Endothelial cell of hepatic sinusoid (primary cell): ENCODE measurements around the gene OR2T27.
"Not testable (repeated sequence)": the region's sequence is repeated elsewhere in the genome, so short reads cannot be mapped to it uniquely, and the experiment has no call there.

Experiments
- in situ Hi-C: cut with HindIII; loops from 2 replicates; pipeline ENCODE4 v1.10.0; 2017; ENCODE audit warnings: low sequenced_read_pairs

OR2T27 gene

DNA sequence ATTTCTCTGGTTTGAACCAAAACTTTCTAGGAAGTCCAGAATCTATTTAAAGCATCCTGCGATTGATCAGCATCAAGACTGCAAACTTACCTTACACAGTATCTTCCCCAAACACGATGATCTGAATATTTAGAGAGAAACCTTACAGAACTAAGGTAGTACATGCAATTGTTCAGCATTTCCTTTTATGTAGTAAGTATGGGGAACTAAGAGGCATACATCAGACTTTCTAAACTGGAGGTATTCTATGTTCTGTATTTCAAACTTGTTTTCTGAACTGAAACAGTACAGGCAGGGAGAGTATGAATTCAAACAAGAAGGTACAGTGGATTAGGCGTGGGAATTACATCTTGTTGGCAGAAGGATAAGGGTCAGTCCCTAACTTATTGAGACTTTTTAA lies at the start of gene OR2T27:
TSS of gene OR2T27 (minus strand) at position 175 of the 400 bp plus-strand sequence. CDS start 4,644 bp downstream, outside the sequence.
- in situ Hi-C loops = not testable (repeated sequence)

DNA sequence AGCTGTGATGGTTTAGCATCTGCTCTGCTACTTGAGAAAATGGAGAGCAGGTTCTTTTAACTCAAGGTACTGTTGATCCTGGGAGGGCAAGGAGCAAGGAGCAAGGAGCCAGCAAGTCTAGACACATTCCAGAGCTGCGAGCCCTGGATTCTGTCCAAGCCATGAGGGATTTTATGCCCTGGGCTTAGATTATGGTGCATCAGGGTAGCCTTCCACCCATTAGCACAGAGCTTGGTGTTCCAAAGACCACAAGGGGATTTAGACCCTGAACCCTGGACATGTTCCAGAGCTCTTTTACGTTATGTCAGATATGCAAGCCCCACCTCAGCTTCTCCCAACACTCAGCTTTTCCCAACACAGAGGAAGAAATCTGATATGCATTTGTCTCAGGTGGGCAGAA lies 49.3 kb upstream of the OR2T27 start:
- in situ Hi-C loops = no loop called here

DNA sequence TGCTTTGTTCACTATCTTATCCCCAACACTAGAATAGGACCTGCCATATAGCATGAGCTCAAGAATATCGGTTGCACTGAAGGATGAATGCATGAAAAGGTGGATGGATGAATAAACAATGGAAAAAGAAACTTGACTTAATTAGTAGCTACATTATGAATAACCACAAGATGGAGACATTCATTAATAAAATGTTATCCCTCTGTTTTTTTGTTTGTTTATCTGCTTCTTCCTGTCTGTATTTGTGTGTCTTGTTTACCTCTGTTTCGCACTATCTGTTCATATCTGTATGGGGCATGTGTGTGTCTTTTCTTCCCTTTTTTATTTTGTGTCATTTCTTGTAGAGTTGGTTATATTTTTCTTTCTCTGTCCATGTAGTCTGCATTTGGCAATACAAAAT lies 48.3 kb upstream of the OR2T27 start:
- in situ Hi-C loops = no loop called here

GRCh38 chr1:248702714-248703113 lies 47.4 kb upstream of the OR2T27 start, which contains the start of gene OR14I1:
TSS of gene OR14I1 (minus strand) at chr1:248702766.
- in situ Hi-C loops = no loop called here

GRCh38 chr1:248699099-248699498 lies 43.8 kb upstream of the OR2T27 start:
- in situ Hi-C loops = no loop called here

GRCh38 chr1:248697907-248698306 lies 42.6 kb upstream of the OR2T27 start:
- in situ Hi-C loops = no loop called here

DNA sequence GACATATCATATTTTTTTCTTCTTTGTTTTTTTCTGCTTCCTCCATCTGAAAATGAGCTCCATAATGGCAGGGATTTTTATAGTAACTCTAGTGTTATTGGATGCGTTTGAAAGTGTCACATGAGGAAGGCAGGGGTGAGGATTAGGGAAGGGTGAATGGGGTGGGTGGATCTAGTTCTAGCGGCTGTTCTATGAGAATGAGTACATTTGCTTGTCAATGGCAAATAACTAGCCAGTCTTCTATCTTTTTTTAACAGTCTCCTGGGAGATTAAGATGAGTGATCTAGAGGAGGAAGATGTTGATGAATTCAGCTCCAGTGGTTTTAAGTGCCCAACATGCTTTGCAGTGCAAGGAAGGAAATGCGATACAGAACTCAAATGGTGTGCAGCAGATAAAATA lies 41.4 kb upstream of the OR2T27 start:
- in situ Hi-C loops = no loop called here

GRCh38 chr1:248696261-248696660 lies 40.9 kb upstream of the OR2T27 start:
- in situ Hi-C loops = no loop called here

DNA sequence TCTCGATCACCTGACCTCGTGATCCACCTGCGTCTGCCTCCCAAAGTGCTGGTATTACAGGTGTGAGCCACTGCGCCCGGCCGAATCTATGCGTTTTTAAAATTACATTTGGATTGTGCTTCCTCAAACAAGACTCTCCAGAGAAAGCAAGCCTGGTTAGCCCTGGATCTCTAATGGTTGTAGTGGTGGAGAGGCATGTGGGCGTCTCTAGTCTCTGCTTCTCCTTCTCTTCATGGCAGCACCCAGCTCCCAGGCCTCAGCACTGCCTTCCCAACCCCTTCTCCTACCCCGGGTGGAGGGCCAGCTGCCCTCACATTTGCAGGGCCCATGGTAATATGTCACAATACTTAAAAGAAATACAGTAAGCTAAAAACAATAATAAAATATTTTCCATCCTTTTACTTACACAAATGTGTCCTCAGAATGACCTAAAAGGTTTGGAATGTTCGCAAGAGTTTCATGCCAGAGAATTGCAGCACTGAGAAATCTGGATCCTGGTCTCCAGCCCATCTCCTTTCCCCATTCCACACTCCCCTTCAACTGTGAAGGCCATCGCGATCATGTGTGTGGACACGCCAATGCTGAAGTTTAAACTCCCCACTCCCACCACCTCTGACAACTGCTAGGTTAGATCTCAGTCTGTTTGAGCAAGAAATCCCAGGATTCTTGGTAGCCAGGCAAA lies 40.3 kb upstream of the OR2T27 start:
- in situ Hi-C loops = no loop called here

DNA sequence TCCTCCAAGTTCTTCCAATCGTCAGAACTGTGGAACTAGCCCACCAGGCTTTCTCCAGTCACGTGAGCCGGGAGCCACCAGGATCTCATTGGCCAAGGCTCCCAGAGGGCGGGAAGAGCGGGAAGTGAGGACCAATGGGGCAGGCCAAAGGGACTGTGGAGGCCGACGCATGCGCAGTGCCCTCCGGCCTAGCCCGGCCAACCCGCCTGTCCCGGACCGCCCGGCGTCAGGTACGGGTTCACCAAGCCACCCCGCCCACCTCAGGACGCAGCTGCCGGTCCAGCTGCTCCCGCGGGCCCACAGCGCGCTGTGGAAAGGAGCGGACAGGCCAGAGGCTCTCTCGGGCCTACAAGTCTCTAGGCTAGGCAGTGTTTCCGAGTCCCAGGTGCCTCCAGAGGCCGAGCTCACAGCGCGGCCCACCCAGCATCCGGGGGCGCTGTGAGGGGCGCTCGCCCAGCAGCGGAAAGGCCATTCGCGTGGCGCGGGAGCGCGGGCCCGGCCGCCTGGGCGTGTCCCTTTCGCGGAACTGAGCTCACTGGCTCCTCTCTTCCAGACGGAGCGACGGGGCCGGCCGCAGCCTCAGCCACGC lies 36.3 kb upstream of the OR2T27 start:
- in situ Hi-C loops = no loop called here

GRCh38 chr1:248688527-248689298 lies 33.4 kb upstream of the OR2T27 start:
- in situ Hi-C loops = no loop called here

DNA sequence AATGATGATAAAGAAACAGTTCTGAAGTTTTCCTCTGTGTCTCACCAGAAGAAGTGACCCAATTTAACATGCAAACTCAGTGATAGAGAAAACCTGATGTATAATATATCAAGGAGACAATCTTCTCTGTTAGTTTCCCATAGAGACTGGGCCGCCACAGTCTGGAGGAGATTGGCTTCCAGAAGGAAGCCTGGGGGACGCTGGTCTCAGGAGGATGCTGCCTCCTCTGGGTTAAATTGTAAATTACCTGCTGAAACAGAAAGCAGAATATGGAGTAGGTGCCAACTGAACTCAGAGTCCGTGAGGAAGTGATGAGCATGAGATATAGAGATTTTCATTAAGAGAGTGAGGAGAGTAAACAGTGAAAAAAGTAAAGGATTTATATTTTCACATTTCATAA lies 31.5 kb upstream of the OR2T27 start:
- in situ Hi-C loops = no loop called here

DNA sequence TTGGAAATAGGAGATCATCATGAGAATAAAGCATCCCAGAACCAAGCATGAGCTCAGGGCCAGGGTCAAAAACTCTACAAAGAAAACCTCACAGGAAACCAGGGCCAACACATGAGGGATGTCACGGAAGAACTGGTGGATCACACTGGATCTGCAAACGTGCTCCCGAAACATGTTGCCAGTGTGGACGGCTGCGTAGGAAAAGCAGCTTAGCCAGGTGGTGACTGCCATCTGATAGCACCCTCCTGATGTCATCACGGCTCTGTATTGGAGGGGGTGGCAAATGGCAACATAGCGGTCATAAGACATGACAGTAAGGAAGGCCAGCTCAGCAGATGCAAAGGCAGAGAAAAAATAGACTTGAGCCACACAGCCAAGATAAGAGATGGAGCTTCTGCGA lies 26.3 kb upstream of the OR2T27 start:
- in situ Hi-C loops = no loop called here

DNA sequence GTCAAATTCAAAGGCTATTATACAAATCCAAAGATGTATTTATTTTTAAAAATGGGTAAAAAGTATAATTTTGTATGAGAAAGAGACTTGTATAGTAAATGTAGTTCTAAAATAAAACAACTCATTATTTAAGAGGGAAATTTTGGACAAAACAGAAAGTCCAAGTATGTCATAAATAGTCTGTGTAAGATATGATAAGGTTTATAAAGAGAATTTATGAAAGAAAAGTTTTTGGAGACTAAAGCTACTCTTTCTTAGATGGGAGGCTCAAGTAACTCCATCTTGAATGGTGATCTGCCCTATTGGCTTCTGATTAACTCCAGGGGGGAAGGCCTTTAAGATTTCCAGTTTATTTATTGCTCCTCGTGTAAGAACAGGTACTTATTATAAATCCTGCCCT lies 14.7 kb upstream of the OR2T27 start:
- in situ Hi-C loops = no loop called here

GRCh38 chr1:248663453-248664328 lies 8.4 kb upstream of the OR2T27 start:
- in situ Hi-C loops = not testable (repeated sequence)

GRCh38 chr1:248656797-248657196 lies 1.5 kb upstream of the OR2T27 start:
- in situ Hi-C loops = not testable (repeated sequence)

GRCh38 chr1:248648770-248649536 lies 6.4 kb downstream of the OR2T27 start:
- in situ Hi-C loops = not testable (repeated sequence)

DNA sequence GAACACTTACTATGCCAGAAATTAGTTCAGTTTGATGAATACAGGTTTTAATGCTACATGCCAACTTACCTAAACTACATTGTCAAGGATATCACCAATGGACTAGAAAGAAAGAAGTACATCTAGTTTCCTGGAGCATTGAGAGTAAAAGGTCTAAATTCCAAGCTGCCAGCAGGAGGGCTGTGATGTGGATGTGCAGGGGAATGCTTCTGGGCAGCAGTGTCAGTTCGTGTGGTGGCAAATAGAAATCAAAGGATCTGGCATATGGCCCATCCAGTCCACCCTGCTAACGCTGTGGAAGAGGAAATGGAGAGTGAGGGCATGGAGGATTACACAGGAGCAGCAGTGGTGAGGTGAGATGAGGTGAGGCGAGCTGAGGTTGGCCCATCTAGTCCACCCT lies 10.2 kb downstream of the OR2T27 start, which contains the start of gene OR2T35:
TSS of gene OR2T35 (minus strand) at position 101 of the 400 bp plus-strand sequence. CDS start 6,020 bp downstream, outside the sequence.
- in situ Hi-C loops = not testable (repeated sequence)

DNA sequence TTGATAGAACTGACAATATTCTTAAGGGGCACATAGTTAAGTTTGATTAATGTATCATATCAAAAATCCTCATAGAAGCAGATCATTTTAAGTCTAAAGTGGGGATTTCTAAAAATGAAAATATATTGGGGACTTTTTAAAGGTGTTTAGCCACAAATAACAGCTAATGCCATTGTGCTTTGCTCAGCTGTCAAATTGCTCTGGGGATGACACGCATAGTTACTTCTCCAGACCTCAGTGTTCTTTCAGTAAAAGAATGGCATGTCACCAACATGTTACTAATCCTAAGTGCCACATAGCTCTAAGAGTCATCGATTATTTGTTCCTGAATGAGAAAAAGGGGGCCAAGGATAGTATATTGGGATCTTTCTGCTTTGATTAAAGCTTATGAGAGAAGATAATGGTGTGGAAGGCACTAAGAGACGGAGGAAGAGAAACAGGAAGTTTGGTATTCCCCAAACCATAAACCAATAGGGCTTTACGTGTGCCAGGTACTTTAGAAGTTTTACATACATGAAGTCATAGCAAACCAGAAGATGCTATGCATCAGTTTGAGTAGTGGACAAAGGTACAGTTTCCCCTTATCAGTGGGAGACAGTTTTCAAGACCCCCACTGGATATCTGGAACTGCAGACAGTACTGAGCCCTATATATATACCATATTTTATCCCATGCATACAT lies 12.2 kb downstream of the OR2T27 start:
- in situ Hi-C loops = not testable (repeated sequence)
